GM21825 (cell line): ENCODE results near the gene CARNS1.

Source experiments
- ATAC-seq: cut with Tn5 transposase; IDR thresholded peaks from one replicate; pipeline ENCODE4 v1.9.1; 2021; ENCODE audit warnings: mild to moderate bottlenecking, moderate library complexity; ENCODE audit not compliant: unreplicated experiment

The CARNS1 gene

GRCh38 chr11:67375320-67376055 lies 40.0 kb upstream of the CARNS1 start:
- no peak for ATAC-seq

GRCh38 chr11:67376063-67376820 lies 39.2 kb upstream of the CARNS1 start:
- ATAC-seq, result no peak

- ATAC-seq, result no peak
Observed at GRCh38 chr11:67376873-67377808, 38.3 kb upstream of the CARNS1 start.

- ATAC-seq, result no peak
Observed at GRCh38 chr11:67378544-67378943, 36.9 kb upstream of the CARNS1 start.

GRCh38 chr11:67379061-67380058 lies 36.1 kb upstream of the CARNS1 start:
- ATAC-seq, result no peak

GRCh38 chr11:67381244-67381972 lies 34.1 kb upstream of the CARNS1 start:
- no peak for ATAC-seq

- ATAC-seq, result peak; percentile 70
Observed at GRCh38 chr11:67382276-67383136, 33.0 kb upstream of the CARNS1 start.

GRCh38 chr11:67384851-67385366 lies 30.6 kb upstream of the CARNS1 start:
- no peak for ATAC-seq

GRCh38 chr11:67387069-67387468 lies 28.4 kb upstream of the CARNS1 start:
- no peak for ATAC-seq

GRCh38 chr11:67387518-67387917 lies 28.0 kb upstream of the CARNS1 start:
- ATAC-seq, result no peak

- ATAC-seq, result no peak
Observed at GRCh38 chr11:67389477-67389876, 26.0 kb upstream of the CARNS1 start.

- no peak for ATAC-seq
Observed at GRCh38 chr11:67390947-67391303, 24.6 kb upstream of the CARNS1 start.

GRCh38 chr11:67391304-67392182 lies 23.9 kb upstream of the CARNS1 start, which contains the start of gene RAD9A:
TSS of gene RAD9A (plus strand) at chr11:67391986. CDS start at chr11:67392045, 59 bp downstream.
- ATAC-seq, result peak; percentile 51

- peak; percentile 5 for ATAC-seq
Observed at GRCh38 chr11:67392183-67392715, 23.2 kb upstream of the CARNS1 start.

GRCh38 chr11:67393437-67393836 lies 22.0 kb upstream of the CARNS1 start:
- no peak for ATAC-seq

- ATAC-seq, result no peak
Observed at GRCh38 chr11:67393990-67394389, 21.5 kb upstream of the CARNS1 start.
